Germinal center (tissue), 1 donor: ENCODE results near the gene SMCO1.
"Not testable (repeated sequence)": the region's sequence is repeated elsewhere in the genome, so short reads cannot be mapped to it uniquely, and the experiment has no call there.

Experiments used
- DNase-seq: peaks from one replicate; pipeline ENCODE4 v3.0.0; 2012; ENCODE audit warnings: mixed read lengths, low spot score

SMCO1 gene

DNA sequence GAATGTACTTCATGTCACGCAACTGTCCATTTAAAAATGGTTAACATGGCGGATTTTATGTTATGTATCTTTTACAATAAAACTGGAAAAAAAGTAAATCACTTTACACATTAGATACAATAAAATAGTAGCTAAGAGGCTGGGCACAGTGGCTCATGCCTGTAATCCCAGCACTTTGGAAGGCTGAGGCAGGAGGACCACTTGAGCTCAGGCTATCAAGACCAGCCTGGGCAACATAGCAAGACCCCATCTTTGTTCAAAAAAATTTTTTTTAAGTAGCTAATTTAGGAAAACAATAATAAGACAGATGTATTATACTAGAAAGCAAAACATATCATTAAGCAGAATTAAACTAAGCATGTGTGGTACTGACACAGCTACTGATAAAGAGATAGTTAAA lies 23.1 kb downstream of the SMCO1 start:
- no peak for DNase-seq

DNA sequence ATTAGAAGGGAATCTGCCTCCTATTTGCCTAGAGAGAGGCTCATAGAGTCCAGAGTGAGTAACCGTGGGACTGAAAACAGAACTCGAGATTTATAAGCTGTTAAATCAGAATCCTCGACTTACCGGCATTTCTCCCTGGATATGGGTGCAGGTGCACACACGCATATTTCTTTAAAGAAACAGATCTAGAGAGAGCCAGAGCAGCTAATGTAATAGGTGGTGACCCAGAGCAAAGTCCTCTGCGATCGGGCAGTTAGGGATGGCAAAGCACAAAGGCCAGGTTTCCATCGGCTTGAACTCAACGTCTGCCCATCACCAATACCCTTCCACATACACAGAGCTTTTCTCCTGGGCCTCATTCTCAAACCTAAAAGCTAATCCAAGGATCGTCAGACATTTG lies 25.4 kb downstream of the SMCO1 start:
- no peak for DNase-seq

DNA sequence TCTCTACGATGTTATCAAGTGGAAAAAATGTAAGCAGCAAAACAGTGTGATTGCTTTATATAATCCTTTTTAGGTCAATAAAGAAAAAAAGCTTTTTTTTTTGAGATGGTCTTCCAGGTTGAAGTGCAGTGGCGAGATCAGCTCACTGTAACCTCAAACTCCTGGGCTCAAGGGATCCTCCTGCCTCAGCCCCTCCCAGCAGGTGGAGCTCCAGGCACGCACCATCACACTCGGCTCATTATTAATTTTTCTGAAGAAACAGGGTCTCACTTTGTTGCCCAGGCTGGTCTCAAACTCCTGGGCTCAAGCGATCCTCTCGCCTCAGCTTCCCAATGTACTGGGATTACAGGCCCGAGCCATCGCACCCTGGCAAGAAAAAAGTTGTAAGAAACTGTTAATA lies 28.9 kb downstream of the SMCO1 start:
- no peak for DNase-seq

DNA sequence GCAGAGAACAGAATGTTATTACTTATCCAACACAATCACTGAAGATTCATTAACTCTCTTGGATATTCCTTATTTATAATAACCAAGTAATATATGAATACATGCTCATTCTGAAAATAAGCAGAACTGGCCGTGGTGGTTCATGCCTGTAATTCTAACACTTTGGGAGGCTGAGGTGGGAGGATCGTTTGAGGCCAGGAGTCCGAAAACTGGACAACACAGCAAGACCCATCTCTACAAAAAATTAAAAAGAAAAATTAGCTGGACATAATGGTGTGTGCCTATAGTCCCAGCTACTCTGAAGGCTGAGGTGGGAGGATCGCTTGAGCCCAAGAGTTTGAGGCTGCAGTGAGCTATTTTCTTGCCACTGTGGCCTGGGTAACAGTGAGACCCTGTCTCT lies 37.5 kb downstream of the SMCO1 start:
- DNase-seq: no peak

- DNase-seq: no peak
Measured at GRCh38 chr3:196472286-196472685, 42.9 kb downstream of the SMCO1 start.

- DNase-seq: no peak
Measured at GRCh38 chr3:196471551-196471950, 43.6 kb downstream of the SMCO1 start.

- DNase-seq: not testable (repeated sequence)
Measured at GRCh38 chr3:196470182-196470581, 45.0 kb downstream of the SMCO1 start.

- DNase-seq: no peak
Measured at GRCh38 chr3:196463804-196464203, 51.3 kb downstream of the SMCO1 start.

- DNase-seq: no peak
Measured at GRCh38 chr3:196463478-196463756, 51.7 kb downstream of the SMCO1 start.

- not testable (repeated sequence) for DNase-seq
Measured at GRCh38 chr3:196462680-196463477, 52.3 kb downstream of the SMCO1 start.

DNA sequence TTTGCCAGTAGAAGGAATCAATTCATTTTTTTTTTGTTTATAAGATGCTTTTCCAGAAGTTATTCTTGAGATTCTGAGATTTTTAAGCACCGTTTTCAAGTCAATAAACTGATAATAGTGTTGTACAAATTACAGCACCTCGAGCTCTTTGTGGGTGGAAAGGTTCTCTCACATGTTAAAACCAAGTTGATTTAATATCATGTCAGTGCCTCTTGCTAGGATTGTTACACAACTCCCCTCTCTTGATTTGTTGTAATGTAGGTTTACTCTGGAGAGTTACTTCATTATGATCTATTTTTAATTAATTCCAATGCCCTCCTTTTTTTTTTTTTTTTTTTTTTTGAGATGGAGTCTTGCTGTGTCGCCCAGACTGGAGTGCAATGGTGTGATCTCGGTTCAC lies 57.1 kb downstream of the SMCO1 start:
- no peak for DNase-seq

- not testable (repeated sequence) for DNase-seq
Measured at GRCh38 chr3:196457470-196457869, 57.7 kb downstream of the SMCO1 start.
